PC-9 (cell line): Measurements from ENCODE around the gene KCNK17.

Experiments
- EZH2 ChIP-seq: fragments of 200-600 bp; sonication (generic); IDR thresholded peaks from 2 replicates; pipeline ENCODE4 v1.8.0; 2017; ENCODE audit warnings: antibody characterized with exemption, low read depth
- TF ChIP-seq, protein P1 (sequence below): fragments of 200-600 bp; sonication (generic); conservative IDR thresholded peaks from 2 replicates; pipeline ENCODE4 v1.6.1; 2017; ENCODE audit warnings: mixed run types, antibody characterized with exemption, mild to moderate bottlenecking, moderate library complexity

DNA sequence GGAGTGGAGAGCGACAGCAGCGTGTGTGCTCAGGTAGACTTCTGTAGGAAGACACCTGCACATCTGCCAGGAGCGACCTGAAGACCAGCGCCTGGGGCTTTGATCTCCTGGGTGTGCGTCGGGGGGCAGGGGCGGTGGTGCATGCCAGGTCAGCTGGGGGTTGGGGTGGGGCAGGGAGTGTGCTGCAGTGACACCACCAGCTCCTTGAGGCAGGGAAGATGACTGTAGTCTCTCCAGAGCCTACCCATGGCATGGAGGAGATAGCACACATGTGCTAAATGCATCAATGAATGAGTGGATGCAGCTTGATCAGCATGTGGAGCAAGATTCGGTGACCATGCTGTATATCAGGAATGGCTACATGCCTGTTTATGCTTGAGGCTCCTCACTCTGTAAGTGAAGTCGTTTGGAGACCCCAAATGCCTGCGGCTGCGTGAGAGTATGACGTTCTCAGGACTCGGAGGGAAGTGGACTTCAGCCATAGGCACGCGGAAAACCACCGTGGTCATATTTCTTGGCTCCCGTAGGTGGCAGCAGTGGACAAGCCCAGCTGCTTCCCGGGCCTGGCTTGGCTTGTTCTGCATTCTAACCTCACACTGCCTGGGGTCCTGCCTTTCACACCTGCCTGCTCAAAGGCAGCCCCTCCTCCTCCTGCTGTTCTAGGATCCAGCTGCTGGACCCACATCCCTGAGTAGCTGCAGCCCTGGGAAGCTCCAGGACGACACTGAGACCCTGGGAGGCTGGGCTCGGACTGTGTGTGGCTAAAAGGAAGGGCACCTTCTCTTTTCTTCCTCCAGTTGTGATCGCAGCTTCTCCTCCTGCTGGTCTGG lies 47.7 kb upstream of the KCNK17 start:
- TF ChIP-seq, protein P1, sequence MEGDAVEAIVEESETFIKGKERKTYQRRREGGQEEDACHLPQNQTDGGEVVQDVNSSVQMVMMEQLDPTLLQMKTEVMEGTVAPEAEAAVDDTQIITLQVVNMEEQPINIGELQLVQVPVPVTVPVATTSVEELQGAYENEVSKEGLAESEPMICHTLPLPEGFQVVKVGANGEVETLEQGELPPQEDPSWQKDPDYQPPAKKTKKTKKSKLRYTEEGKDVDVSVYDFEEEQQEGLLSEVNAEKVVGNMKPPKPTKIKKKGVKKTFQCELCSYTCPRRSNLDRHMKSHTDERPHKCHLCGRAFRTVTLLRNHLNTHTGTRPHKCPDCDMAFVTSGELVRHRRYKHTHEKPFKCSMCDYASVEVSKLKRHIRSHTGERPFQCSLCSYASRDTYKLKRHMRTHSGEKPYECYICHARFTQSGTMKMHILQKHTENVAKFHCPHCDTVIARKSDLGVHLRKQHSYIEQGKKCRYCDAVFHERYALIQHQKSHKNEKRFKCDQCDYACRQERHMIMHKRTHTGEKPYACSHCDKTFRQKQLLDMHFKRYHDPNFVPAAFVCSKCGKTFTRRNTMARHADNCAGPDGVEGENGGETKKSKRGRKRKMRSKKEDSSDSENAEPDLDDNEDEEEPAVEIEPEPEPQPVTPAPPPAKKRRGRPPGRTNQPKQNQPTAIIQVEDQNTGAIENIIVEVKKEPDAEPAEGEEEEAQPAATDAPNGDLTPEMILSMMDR, result peak; percentile 82
- no peak for TF ChIP-seq EZH2
